ENCODE results near the gene MAMDC2. TPM values are rescaled to one million over a fixed set of nuclear protein-coding genes. Genes with fewer than 3 reads are reported as not detected.

MAMDC2 gene
- total RNA-seq, 1 donor from 2014 or later: 0.60 TPM

GRCh38 chr9:70081120-70081495 lies 37.5 kb downstream of the MAMDC2 start:
- H3K36me3 Mint-ChIP-seq (ENCODE audit: insufficient read depth): no peaks in the 10 kb centered on the region

GRCh38 chr9:70083429-70083828 lies 39.8 kb downstream of the MAMDC2 start:
- Mint-ChIP-seq H3K9me3 (ENCODE audit: low read depth) (no peaks in the 10 kb centered on the region), H3K36me3 (ENCODE audit: insufficient read depth) (no peaks in the 10 kb centered on the region), H3K4me3 (ENCODE audit: low read depth) (no peak overlapping the region), H3K27me3 (peaks cover 2% of the 10 kb centered on the region), H3K27ac (no peak overlapping the region), H3K4me1 (ENCODE audit: low read depth) (peaks cover 15% of the 10 kb centered on the region)
- TF ChIP-seq CTCF (IDR thresholded peaks at IDR 0.05; ENCODE audit: unreplicated experiment): no peak
- no peak for DNase-seq (ENCODE audit: low spot score, unreplicated experiment)

More at GRCh38 chr9:70081120-70081495, 37.5 kb downstream of the MAMDC2 start:
- DNase-seq (ENCODE audit: low spot score, unreplicated experiment): no peak
- H3K27me3 Mint-ChIP-seq: no peaks in the 10 kb centered on the region
- peaks cover 15% of the 10 kb centered on the region for H3K4me1 Mint-ChIP-seq (ENCODE audit: low read depth)
- no peak for TF ChIP-seq CTCF (IDR thresholded peaks at IDR 0.05; ENCODE audit: unreplicated experiment)
- H3K4me3 Mint-ChIP-seq (ENCODE audit: low read depth): no peak overlapping the region
- H3K27ac Mint-ChIP-seq: peak overlapping the region; percentile 64
- H3K9me3 Mint-ChIP-seq (ENCODE audit: low read depth): no peaks in the 10 kb centered on the region

- TF ChIP-seq CTCF (IDR thresholded peaks at IDR 0.05; ENCODE audit: unreplicated experiment): no peak
- no peaks in the 10 kb centered on the region for H3K36me3 Mint-ChIP-seq (ENCODE audit: insufficient read depth)
- H3K4me1 Mint-ChIP-seq (ENCODE audit: low read depth): peaks cover 8% of the 10 kb centered on the region
- DNase-seq (ENCODE audit: low spot score, unreplicated experiment): no peak
- H3K9me3 Mint-ChIP-seq (ENCODE audit: low read depth): no peaks in the 10 kb centered on the region
- H3K4me3 Mint-ChIP-seq (ENCODE audit: low read depth): no peak overlapping the region
- no peak overlapping the region for H3K27ac Mint-ChIP-seq
- H3K27me3 Mint-ChIP-seq: peaks cover 2% of the 10 kb centered on the region
These were observed 41.6 kb downstream of the MAMDC2 start for GRCh38 chr9:70085241-70085640.

GRCh38 chr9:70091103-70091502 lies 47.5 kb downstream of the MAMDC2 start:
- H3K9me3 Mint-ChIP-seq (ENCODE audit: low read depth): no peaks in the 10 kb centered on the region
- H3K4me3 Mint-ChIP-seq (ENCODE audit: low read depth): no peak overlapping the region
- DNase-seq (ENCODE audit: low spot score, unreplicated experiment): no peak
- TF ChIP-seq CTCF (IDR thresholded peaks at IDR 0.05; ENCODE audit: unreplicated experiment): no peak
- peaks cover 6% of the 10 kb centered on the region for H3K27me3 Mint-ChIP-seq
- H3K27ac Mint-ChIP-seq: no peak overlapping the region
- no peaks in the 10 kb centered on the region for H3K36me3 Mint-ChIP-seq (ENCODE audit: insufficient read depth)
- H3K4me1 Mint-ChIP-seq (ENCODE audit: low read depth): no peaks in the 10 kb centered on the region

GRCh38 chr9:70091572-70091971 lies 47.9 kb downstream of the MAMDC2 start:
- Mint-ChIP-seq H3K4me3 (ENCODE audit: low read depth) (no peak overlapping the region), H3K36me3 (ENCODE audit: insufficient read depth) (no peaks in the 10 kb centered on the region), H3K9me3 (ENCODE audit: low read depth) (no peaks in the 10 kb centered on the region), H3K27ac (no peak overlapping the region), H3K4me1 (ENCODE audit: low read depth) (no peaks in the 10 kb centered on the region), H3K27me3 (peaks cover 6% of the 10 kb centered on the region)
- DNase-seq (ENCODE audit: low spot score, unreplicated experiment): no peak
- TF ChIP-seq CTCF (IDR thresholded peaks at IDR 0.05; ENCODE audit: unreplicated experiment): no peak

All from progenitor cell of endocrine pancreas (in vitro differentiated cells).